Keratinocyte (primary cell): ENCODE results near the gene TGDS. TPM values are rescaled to one million over a fixed set of nuclear protein-coding genes. Genes with fewer than 3 reads are reported as not detected.
"Not testable (repeated sequence)": the region's sequence is repeated elsewhere in the genome, so short reads cannot be mapped to it uniquely, and the experiment has no call there.

Experiments
- DNase-seq: peaks from one replicate; pipeline ENCODE4 v3.0.0-alpha.2; 2011; ENCODE audit warnings: low read depth, missing footprints, low spot score
- FAIRE-seq: peaks from 2 replicates; lab custom pipeline; 2011; peaks lifted over from hg19 to GRCh38; lab: Jason Lieb, UNC
- H2AFZ ChIP-seq: 2 replicates; pipeline ENCODE4 v1.6.0; 2012; ENCODE audit warnings: low read length, control low read depth, inconsistent platforms; ENCODE audit not compliant: control insufficient read depth
- H3K27ac ChIP-seq: 2 replicates; pipeline ENCODE4 v1.5.1; 2011; ENCODE audit warnings: low read length; ENCODE audit not compliant: control insufficient read depth, insufficient read depth
- H3K27me3 ChIP-seq: 3 replicates; pipeline ENCODE4 v1.6.0; 2011; ENCODE audit warnings: low read length; ENCODE audit not compliant: control insufficient read depth, insufficient read depth; ENCODE audit errors: extremely low read depth
- H3K36me3 ChIP-seq, 2 experiments: 2 replicates in 1 of 2; 3 replicates in 1 of 2; pipeline ENCODE4 v1.5.1; 2011; ENCODE audit warnings: low read length in 2 of 2, mild to moderate bottlenecking in 1 of 2; ENCODE audit not compliant: control insufficient read depth in 2 of 2, insufficient read depth in 2 of 2; ENCODE audit errors: extremely low read depth in 1 of 2
- H3K4me1 ChIP-seq: 3 replicates; pipeline ENCODE4 v1.5.1; 2011; ENCODE audit warnings: low read length; ENCODE audit not compliant: control insufficient read depth, insufficient read depth; ENCODE audit errors: extremely low read depth
- H3K4me2 ChIP-seq: 3 replicates; pipeline ENCODE4 v1.6.0; 2011; ENCODE audit warnings: low read depth, low read length; ENCODE audit not compliant: control insufficient read depth, insufficient read depth; ENCODE audit errors: extremely low read depth
- H3K4me3 ChIP-seq, 3 experiments: fragments of 200-600 bp in 1 of 3; sonication (generic) in 1 of 3; 2 replicates in 2 of 3; 3 replicates in 1 of 3; pipeline ENCODE4 v1.5.1; 2011 to 2016; ENCODE audit warnings: low read length in 3 of 3, mild to moderate bottlenecking in 3 of 3, control low read depth in 2 of 3, inconsistent platforms in 1 of 3, low read depth in 1 of 3, mixed read lengths in 1 of 3, mixed run types in 1 of 3, moderate library complexity in 1 of 3; ENCODE audit not compliant: control insufficient read depth in 2 of 3, insufficient read depth in 2 of 3; ENCODE audit errors: extremely low read depth in 1 of 3
- H3K79me2 ChIP-seq: 2 replicates; pipeline ENCODE4 v1.6.0; 2012; ENCODE audit warnings: low read length; ENCODE audit not compliant: control insufficient read depth, insufficient read depth
- H3K9ac ChIP-seq: 3 replicates; pipeline ENCODE4 v1.6.0; 2011; ENCODE audit warnings: low read length; ENCODE audit not compliant: control insufficient read depth, insufficient read depth; ENCODE audit errors: extremely low read depth
- H3K9me1 ChIP-seq: 3 replicates; pipeline ENCODE4 v1.6.0; 2011; ENCODE audit warnings: low read length; ENCODE audit not compliant: control insufficient read depth, insufficient read depth; ENCODE audit errors: extremely low read depth
- H3K9me3 ChIP-seq: 2 replicates; pipeline ENCODE4 v1.5.1; 2012; ENCODE audit warnings: low read depth, low read length; ENCODE audit not compliant: control insufficient read depth
- H4K20me1 ChIP-seq: 3 replicates; pipeline ENCODE4 v1.6.0; 2011; ENCODE audit warnings: low read length; ENCODE audit not compliant: control insufficient read depth, insufficient read depth; ENCODE audit errors: extremely low read depth
- CTCF ChIP-seq, 3 experiments: IDR thresholded peaks in 1 of 3; conservative IDR thresholded peaks in 1 of 3; optimal IDR thresholded peaks in 1 of 3; 2 replicates in 2 of 3; 3 replicates in 1 of 3; pipeline versions ENCODE3 to v1.5.1; 2011; ENCODE audit warnings: low read length in 3 of 3, mild to moderate bottlenecking in 3 of 3, moderate library complexity in 2 of 3, control low read depth in 1 of 3, inconsistent platforms in 1 of 3; ENCODE audit not compliant: insufficient read depth in 2 of 3; ENCODE audit errors: extremely low read depth in 1 of 3
- EZH2 ChIP-seq: IDR thresholded peaks from one replicate; pipeline ENCODE4 v1.6.1; 2012; ENCODE audit warnings: inconsistent platforms, mild to moderate bottlenecking, low read length, moderate library complexity
- dilution Hi-C: fragments of 300-500 bp; cut with MboI; formaldehyde crosslinking; loops from one replicate; pipeline ENCODE4 v1.7.0; 2020; ENCODE audit warnings: low sequenced_read_pairs; ENCODE audit not compliant: extremely low pct_ligation_motif_present
- polyA plus RNA-seq, 5 experiments: library from polyadenylated mRNA; depleted of rRNA in 3 of 5; stranded (reverse) in 3 of 5; stranded (forward) in 1 of 5; unstranded in 1 of 5; fragments of >200 nt; gene quantifications; 1 replicate in 1 of 5; 2 replicates in 3 of 5; 3 replicates in 1 of 5; pipeline versions ENCODE4 v1.2.1 to v1.2.3, GENCODE V29; 2011 to 2012; ENCODE audit warnings: missing spikeins in 2 of 5, low read depth in 1 of 5, low replicate concordance in 1 of 5

TGDS gene
- polyA plus RNA-seq, 1 donor (not counting 4 experiments of a cell fraction or from before 2014, with no cell fraction given), result 19.4 TPM

GRCh38 chr13:94535231-94535630 lies 60.7 kb downstream of the TGDS start:
- no peaks in the 10 kb centered on the region for H3K4me1 ChIP-seq
- no peak overlapping the region for H2AFZ ChIP-seq
- H3K27ac ChIP-seq, result no peak overlapping the region
- TF ChIP-seq CTCF (optimal IDR thresholded peaks at IDR 0.05 in 1 of 3, IDR thresholded peaks at IDR 0.05 in 1 of 3, conservative IDR thresholded peaks at IDR 0.05 in 1 of 3; ENCODE audit: extremely low read depth in 1 of 3, insufficient read depth in 2 of 3, low read length in 3 of 3), result no peak
- TF ChIP-seq EZH2, result no peak
- dilution Hi-C loops, result no loop called here
- H3K27me3 ChIP-seq, result no peaks in the 10 kb centered on the region
- no peaks in the 10 kb centered on the region for H3K79me2 ChIP-seq
- H3K9ac ChIP-seq, result no peak overlapping the region
- H4K20me1 ChIP-seq, result no peaks in the 10 kb centered on the region
- H3K4me2 ChIP-seq, result no peak overlapping the region
- no peak for DNase-seq
- no peak overlapping the region for H3K4me3 ChIP-seq
- H3K9me3 ChIP-seq, result no peaks in the 10 kb centered on the region
- H3K36me3 ChIP-seq, result no peaks in the 10 kb centered on the region
- no peaks in the 10 kb centered on the region for H3K9me1 ChIP-seq
- no peak for FAIRE-seq

- no peaks in the 10 kb centered on the region for H3K27me3 ChIP-seq
- dilution Hi-C loops, result no loop called here
- H4K20me1 ChIP-seq, result no peaks in the 10 kb centered on the region
- no peaks in the 10 kb centered on the region for H3K9me1 ChIP-seq
- no peak overlapping the region for H3K9ac ChIP-seq
- no peak overlapping the region for H3K4me2 ChIP-seq
- H3K36me3 ChIP-seq, result no peaks in the 10 kb centered on the region
- no peak overlapping the region for H3K27ac ChIP-seq
- H2AFZ ChIP-seq, result no peak overlapping the region
- no peak for TF ChIP-seq CTCF (optimal IDR thresholded peaks at IDR 0.05 in 1 of 3, IDR thresholded peaks at IDR 0.05 in 1 of 3, conservative IDR thresholded peaks at IDR 0.05 in 1 of 3; ENCODE audit: extremely low read depth in 1 of 3, insufficient read depth in 2 of 3, low read length in 3 of 3)
- no peak for TF ChIP-seq EZH2
- no peak for FAIRE-seq
- H3K79me2 ChIP-seq, result no peaks in the 10 kb centered on the region
- no peaks in the 10 kb centered on the region for H3K4me1 ChIP-seq
- no peak for DNase-seq
- no peak overlapping the region for H3K4me3 ChIP-seq
- H3K9me3 ChIP-seq, result no peaks in the 10 kb centered on the region
Observed at GRCh38 chr13:94534166-94534565, 61.8 kb downstream of the TGDS start.

GRCh38 chr13:94532278-94532677 lies 63.7 kb downstream of the TGDS start:
- H3K9me1 ChIP-seq, DNase-seq, H3K79me2 ChIP-seq, H3K9ac ChIP-seq, H4K20me1 ChIP-seq, H3K4me1 ChIP-seq, H3K27ac ChIP-seq, H3K9me3 ChIP-seq, H3K4me3 ChIP-seq, H2AFZ ChIP-seq, H3K27me3 ChIP-seq, dilution Hi-C loops, FAIRE-seq, H3K4me2 ChIP-seq, H3K36me3 ChIP-seq: not testable (repeated sequence)

- H3K9me3 ChIP-seq, H3K9ac ChIP-seq, H3K4me2 ChIP-seq, H2AFZ ChIP-seq, H3K27me3 ChIP-seq, H3K79me2 ChIP-seq, H3K36me3 ChIP-seq, DNase-seq, H3K9me1 ChIP-seq, FAIRE-seq, H3K4me1 ChIP-seq, H3K27ac ChIP-seq, H4K20me1 ChIP-seq, H3K4me3 ChIP-seq, dilution Hi-C loops: not testable (repeated sequence)
Observed at GRCh38 chr13:94526956-94527355, 69.0 kb downstream of the TGDS start.
